ENCODE measurements around the gene ENPP3. TPM values are rescaled to one million over a fixed set of nuclear protein-coding genes. Genes with fewer than 3 reads are reported as not detected.

ENPP3 gene
- total RNA-seq (2.4 TPM), polyA plus RNA-seq (0.43 TPM)

DNA sequence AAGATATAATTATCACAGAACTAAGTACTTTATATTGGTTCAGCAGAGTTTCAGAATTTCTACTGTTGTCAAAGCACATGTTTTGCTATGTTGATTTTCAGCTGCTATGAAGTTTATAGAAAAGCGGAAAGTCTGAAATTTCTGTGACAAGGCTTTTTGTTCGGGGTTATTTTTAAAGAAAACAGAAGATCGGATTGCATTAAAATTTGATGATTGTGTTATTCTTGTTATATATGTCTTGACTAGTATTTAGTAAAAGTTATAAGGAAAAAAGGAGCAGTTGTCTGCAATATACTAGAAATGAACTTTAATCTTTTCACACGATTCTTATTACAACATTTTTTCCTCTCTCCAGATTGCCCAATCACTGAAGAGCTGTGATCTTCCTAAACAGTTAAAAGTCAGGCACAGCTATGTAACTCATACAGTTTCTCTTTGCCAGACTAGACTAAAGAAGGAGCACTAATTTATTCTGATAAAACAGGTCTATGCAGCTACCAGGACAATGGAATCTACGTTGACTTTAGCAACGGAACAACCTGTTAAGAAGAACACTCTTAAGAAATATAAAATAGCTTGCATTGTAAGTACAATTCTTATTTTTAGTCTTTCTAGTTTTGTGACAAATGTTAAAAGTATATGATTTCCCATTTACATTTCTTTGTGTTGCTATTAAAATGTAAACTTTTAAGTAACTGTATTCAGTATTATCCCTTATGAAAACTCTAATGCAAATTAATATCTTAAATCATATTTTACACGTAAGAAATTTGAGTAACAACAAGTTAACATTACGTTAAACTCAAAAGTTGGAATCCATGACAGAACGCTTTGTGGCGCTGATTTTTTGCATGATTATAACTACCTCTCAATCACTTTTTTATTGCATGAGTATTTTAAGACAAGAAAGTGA lies at the start of gene ENPP3:
Gene ENPP3, plus strand, starts transcription at position 423 of the 913 bp plus-strand sequence. Its CDS starts 83 bp downstream, at position 506.
- Histone ChIP-seq H3K27ac (ENCODE audit: low read depth) (no peak within 1 kb of the TSS), H3K36me3 (ENCODE audit: insufficient read depth) (no peaks in the 10 kb centered on the region), H3K4me1 (ENCODE audit: insufficient read depth) (no peaks in the 10 kb centered on the region), H3K4me3 (ENCODE audit: low read depth, low read length) (no peak within 1 kb of the TSS)
- 75% methylated on average over 10 of the region's 10 CpGs for WGBS
- DNase-seq (ENCODE audit: extremely low spot score): no peak

DNA sequence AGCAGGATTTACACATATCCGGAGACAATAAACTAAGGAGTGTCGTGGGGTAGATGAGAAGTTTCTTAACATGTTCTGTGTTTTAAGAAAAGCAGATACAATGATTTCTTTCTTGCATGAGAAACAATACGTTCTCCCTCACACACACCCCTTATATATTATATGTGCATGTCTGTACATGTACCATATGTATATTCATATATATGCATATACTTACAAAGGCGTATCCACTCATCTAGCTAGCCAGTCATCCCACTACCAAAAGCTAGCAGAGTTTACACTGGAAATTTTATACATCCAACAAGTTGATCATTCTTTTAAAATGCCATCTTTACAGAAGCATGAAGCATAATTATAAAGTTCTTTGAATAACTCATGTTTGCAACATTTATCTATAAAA lies 49.2 kb upstream of the ENPP3 start:
- Histone ChIP-seq H3K27ac (ENCODE audit: low read depth) (no peak overlapping the region), H3K4me3 (ENCODE audit: low read depth, low read length) (no peak overlapping the region), H3K4me1 (ENCODE audit: insufficient read depth) (no peaks in the 10 kb centered on the region), H3K36me3 (ENCODE audit: insufficient read depth) (peaks cover 14% of the 10 kb centered on the region)
- 94% methylated on average over 4 of the region's 4 CpGs for WGBS
- DNase-seq (ENCODE audit: extremely low spot score): no peak

DNA sequence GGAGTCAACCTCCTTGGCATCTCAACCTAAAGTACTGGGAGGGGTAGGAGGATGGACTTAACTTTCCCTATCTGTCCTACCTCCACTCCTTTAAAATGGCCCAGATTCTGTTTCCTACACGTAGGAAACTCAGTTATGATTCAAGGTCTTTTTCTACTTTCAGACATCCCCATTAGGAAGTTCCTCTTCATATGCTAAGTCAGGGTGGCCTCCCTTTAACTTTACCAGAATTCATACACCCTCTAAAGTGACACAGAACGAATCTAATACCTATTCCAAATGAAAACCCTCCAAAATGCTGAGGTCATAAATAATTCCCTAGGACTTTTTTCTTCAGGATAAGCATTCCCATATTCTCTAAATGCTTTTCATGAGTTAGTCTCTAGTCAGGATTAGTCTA lies 48.5 kb upstream of the ENPP3 start:
- Histone ChIP-seq H3K27ac (ENCODE audit: low read depth) (no peak overlapping the region), H3K4me1 (ENCODE audit: insufficient read depth) (no peaks in the 10 kb centered on the region), H3K36me3 (ENCODE audit: insufficient read depth) (peaks cover 14% of the 10 kb centered on the region), H3K4me3 (ENCODE audit: low read depth, low read length) (no peak overlapping the region)
- WGBS: 84% methylated on average over 2 of the region's 2 CpGs
- DNase-seq (ENCODE audit: extremely low spot score): no peak

DNA sequence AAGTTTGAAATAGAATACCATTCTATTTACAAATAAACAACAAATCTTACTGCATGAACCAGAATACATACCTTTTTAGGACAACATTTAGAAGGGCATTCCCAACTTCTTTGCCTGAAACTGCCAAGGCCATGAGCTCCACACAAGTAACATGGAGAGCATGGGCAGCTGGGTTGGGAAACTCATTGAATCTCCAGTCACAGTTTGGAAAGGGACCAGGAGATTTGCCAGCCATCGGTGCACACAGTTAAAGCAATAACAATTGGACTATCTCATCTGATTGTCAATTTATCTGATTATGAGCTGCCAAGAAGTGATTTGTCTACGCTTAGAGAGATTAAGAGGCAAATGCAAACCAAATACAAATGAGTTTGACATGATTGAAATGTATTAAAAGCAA lies 44.2 kb upstream of the ENPP3 start:
- no peak for DNase-seq (ENCODE audit: extremely low spot score)
- 85% methylated on average over 2 of the region's 2 CpGs for WGBS
- Histone ChIP-seq H3K4me3 (ENCODE audit: low read depth, low read length) (no peak overlapping the region), H3K36me3 (ENCODE audit: insufficient read depth) (peaks cover 17% of the 10 kb centered on the region), H3K27ac (ENCODE audit: low read depth) (no peak overlapping the region), H3K4me1 (ENCODE audit: insufficient read depth) (no peaks in the 10 kb centered on the region)

DNA sequence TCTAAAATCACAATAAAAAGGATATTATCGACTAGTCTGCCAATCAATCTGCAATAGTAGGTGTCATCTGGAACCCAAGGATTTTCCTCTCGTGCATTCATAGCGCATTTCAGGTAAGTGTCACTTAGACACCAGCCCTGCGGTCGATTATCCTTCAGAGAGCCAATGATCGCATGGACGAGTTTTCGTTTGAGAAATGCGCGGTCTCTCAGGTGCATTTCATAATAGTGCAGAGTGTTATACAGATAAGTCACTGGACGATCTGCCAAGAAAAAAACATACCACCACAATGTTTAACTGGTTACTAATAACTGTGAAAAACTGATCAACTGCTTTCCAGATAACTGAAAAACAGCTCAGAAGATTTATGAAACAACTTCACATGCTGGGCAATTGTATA lies 43.0 kb upstream of the ENPP3 start:
- 96% methylated on average over 11 of the region's 11 CpGs for WGBS
- H3K4me3 ChIP-seq (ENCODE audit: low read depth, low read length): no peak overlapping the region
- no peaks in the 10 kb centered on the region for H3K4me1 ChIP-seq (ENCODE audit: insufficient read depth)
- no peak overlapping the region for H3K27ac ChIP-seq (ENCODE audit: low read depth)
- DNase-seq (ENCODE audit: extremely low spot score): no peak
- peaks cover 13% of the 10 kb centered on the region for H3K36me3 ChIP-seq (ENCODE audit: insufficient read depth)

DNA sequence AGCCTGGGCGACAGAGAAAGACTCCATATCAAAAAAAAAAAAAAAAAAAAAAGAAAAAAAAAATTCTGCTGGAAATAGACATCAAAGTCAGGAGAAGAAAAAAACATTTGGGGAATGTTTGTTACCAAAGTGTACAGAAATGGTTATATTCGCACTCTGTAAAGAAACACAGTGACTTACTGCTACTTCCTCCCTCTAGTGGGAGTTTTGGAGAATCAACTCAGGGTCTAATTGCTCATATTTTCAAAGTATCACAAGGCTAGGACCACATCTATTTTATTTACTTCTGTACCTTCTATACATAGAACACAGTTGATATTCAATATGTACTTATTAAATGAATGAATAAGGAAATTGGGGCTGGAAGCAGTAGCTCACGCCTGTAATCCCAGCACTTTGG lies 39.7 kb upstream of the ENPP3 start:
- peaks cover 7% of the 10 kb centered on the region for H3K36me3 ChIP-seq (ENCODE audit: insufficient read depth)
- H3K4me1 ChIP-seq (ENCODE audit: insufficient read depth): no peaks in the 10 kb centered on the region
- 90% methylated on average over 3 of the region's 3 CpGs for WGBS

DNA sequence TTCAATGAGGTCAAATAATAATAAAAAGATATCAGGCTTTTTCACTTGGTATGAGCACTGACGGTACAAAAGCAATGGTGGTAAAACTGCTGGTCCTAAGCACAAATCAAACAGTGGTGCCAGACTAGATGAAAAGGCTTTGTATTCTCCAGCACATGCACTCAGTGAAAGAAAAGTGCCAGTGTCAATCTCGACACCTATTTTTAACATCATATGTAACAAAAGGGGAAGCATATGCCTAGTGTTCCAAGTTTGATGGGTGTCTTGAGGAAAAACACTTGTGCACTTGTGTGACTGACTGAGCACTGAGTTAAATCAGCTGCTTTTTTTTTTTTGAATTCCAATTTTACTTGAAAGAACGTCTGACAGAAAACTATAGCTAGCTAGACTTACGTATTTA lies 36.4 kb upstream of the ENPP3 start:
- DNase-seq (ENCODE audit: extremely low spot score): no peak
- Histone ChIP-seq H3K4me1 (ENCODE audit: insufficient read depth) (no peaks in the 10 kb centered on the region), H3K4me3 (ENCODE audit: low read depth, low read length) (no peak overlapping the region), H3K36me3 (ENCODE audit: insufficient read depth) (peaks cover 3% of the 10 kb centered on the region), H3K27ac (ENCODE audit: low read depth) (no peak overlapping the region)
- 84% methylated on average over 4 of the region's 4 CpGs for WGBS

More for the DNA sequence above, 39.7 kb upstream of the ENPP3 start:
- Histone ChIP-seq H3K27ac (ENCODE audit: low read depth) (no peak overlapping the region), H3K4me3 (ENCODE audit: low read depth, low read length) (no peak overlapping the region)
- DNase-seq (ENCODE audit: extremely low spot score): no peak

DNA sequence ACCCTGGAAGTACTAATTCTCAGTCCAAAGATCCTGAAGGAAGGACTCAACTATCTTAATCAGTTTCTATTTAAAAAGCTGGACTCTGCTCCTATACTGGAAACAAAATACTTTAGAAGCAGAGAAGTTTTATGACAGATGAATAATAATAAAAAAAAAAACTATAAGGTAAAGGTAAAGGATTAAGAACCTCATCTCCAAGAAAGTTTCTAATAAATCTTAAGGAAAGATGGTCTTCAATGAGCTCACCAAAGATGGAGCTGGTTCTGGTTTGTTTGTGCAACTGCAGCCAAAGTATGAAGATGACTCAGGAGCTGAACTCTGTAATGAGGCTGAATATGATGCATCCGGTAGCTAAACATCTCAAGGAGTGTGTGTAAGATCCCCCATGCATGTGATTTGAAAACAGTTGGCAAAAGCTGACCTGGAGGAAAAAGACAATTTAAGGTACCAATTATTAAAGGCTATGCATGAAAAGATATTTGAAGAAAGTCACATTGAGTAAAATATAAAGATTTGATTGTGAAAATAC lies 34.3 kb upstream of the ENPP3 start:
- Histone ChIP-seq H3K27ac (ENCODE audit: low read depth) (no peak overlapping the region), H3K4me1 (ENCODE audit: insufficient read depth) (no peaks in the 10 kb centered on the region), H3K4me3 (ENCODE audit: low read depth, low read length) (no peak overlapping the region), H3K36me3 (ENCODE audit: insufficient read depth) (peaks cover 3% of the 10 kb centered on the region)
- no peak for DNase-seq (ENCODE audit: extremely low spot score)
- WGBS: 32% methylated on average over 1 of the region's 1 CpG

DNA sequence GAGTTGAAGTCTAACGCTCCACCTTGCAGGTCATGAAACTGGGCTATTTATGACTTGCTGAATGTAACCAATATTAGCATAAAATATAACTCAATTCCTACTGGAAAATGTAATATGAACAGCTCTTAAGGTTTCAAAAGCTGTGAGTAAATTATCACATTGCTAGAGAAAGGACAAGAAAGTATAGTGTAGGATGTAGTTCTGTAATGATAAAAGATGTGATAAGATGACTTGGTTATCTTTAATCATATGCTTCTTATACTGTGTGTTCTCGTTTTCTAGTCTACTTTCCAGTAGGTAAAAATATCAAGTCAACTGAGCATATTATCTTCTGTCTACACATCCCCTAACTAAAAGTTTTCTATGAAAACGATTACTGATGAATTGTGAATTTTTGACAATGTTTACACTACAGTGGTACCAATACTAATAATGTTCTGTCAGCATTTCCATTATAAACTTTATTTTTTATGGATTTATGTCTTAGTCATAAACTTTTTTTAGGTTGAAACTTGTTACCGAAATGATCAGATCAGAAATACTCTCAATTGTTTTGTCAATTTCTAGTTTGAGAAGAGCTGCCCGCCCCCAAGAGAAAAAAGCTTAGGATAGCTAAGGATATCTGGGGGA lies 23.7 kb upstream of the ENPP3 start:
- 89% methylated on average over 5 of the region's 5 CpGs for WGBS
- H3K4me1 ChIP-seq (ENCODE audit: insufficient read depth): no peaks in the 10 kb centered on the region
- no peak for DNase-seq (ENCODE audit: extremely low spot score)
- peaks cover 11% of the 10 kb centered on the region for H3K36me3 ChIP-seq (ENCODE audit: insufficient read depth)
- no peak overlapping the region for H3K27ac ChIP-seq (ENCODE audit: low read depth)
- no peak overlapping the region for H3K4me3 ChIP-seq (ENCODE audit: low read depth, low read length)

DNA sequence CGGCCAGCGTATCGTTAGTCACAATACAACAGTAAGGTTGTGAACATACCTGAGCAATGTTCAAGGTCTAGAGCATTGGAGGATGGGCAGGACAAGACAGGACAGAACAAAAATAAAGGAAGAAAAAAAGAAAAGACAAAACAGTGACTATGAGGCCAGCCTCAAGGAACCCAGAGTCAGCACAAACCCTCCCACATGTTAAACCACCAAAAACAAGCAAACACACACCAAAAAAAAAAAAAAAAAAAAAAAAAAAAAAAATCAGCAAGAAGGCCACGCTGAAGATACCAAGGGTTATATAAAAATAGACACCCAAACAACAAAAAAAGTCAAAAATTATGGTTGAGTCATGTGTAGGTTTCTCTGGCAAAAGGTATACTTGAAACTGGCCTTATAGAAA lies 21.8 kb upstream of the ENPP3 start:
- Histone ChIP-seq H3K36me3 (ENCODE audit: insufficient read depth) (peaks cover 5% of the 10 kb centered on the region), H3K4me3 (ENCODE audit: low read depth, low read length) (no peak overlapping the region), H3K27ac (ENCODE audit: low read depth) (no peak overlapping the region), H3K4me1 (ENCODE audit: insufficient read depth) (no peaks in the 10 kb centered on the region)
- DNase-seq (ENCODE audit: extremely low spot score): no peak
- WGBS: 96% methylated on average over 4 of the region's 4 CpGs

DNA sequence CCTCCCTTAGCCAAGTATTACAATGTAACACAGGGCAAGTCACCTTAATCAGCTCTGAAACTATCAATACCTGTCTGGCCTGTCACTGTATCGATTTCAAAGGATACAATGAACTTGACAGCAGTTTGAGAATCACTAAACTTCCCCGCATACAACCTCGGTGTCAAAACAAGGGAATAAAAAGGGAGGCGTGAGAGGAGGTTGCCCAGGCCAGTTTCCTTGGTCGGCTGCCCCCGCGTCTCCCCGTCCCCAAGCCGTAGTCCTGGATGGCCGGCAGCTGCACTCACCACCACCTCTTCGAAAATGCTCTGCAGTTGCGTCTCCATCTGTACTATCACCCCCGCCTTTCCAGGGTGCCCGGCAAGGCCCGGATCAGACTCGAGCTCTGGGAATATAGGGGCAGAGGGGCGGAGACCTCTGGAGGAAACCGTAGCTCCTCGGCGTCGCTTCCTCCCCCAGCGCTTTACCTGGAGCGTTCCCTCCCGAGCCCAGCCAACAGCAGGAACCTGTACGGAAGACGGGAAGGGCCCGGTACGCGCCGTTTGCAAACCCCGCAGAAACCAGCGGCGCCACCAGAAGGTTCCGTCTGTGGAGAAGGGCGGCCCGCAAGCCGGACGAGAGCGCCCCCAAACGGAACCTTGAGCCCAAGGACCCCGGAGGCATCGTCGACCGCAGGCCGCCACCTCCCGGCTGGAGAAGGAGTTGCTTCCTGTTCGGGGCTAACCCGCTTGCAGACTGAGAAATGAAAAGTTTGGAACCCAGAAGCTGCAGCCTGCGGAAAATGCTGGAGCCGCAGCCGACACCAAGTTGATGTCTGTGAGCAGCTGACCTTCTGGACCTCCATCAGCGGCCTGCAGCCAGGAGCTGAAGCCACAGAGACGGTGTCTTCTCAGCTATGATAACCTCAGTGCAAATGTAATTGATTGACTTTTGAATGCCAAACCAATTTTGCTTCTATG lies 9.1 kb upstream of the ENPP3 start, which contains the start of gene MED23:
Gene MED23, minus strand, starts transcription at position 519 of the 959 bp plus-strand sequence. Its CDS starts 193 bp downstream, at position 326.
- Histone ChIP-seq H3K36me3 (ENCODE audit: insufficient read depth) (peaks cover 6% of the 10 kb centered on the region), H3K4me3 (ENCODE audit: low read depth, low read length) (peak within 1 kb of the TSS; percentile 66), H3K27ac (ENCODE audit: low read depth) (peak within 1 kb of the TSS; percentile 25), H3K4me1 (ENCODE audit: insufficient read depth) (peaks cover 1% of the 10 kb centered on the region)
- under 1% methylated on average over 53 of the region's 53 CpGs for WGBS
- peak; percentile 83 for DNase-seq (ENCODE audit: extremely low spot score)

DNA sequence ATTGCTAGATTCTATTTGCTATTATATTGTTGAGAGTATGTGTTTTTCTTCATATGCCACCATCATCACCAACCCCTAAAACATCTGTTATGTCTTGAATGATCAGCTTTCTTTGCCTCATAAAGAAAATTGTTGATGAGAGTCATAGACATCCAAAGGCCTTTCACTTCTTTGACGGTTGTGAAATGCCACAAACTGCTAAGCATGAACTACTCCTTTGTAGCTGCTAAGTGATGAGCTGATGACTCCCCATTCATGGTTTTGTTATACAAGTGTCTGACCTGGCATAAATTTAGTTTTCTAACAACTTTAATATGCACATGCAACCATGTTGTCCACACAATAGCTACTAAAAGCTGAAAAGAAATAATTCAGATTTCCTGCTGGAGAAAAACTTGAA lies 8.4 kb upstream of the ENPP3 start:
- no peak for DNase-seq (ENCODE audit: extremely low spot score)
- no peak overlapping the region for H3K27ac ChIP-seq (ENCODE audit: low read depth)
- peak overlapping the region; percentile 66 for H3K4me3 ChIP-seq (ENCODE audit: low read depth, low read length)
- no peaks in the 10 kb centered on the region for H3K36me3 ChIP-seq (ENCODE audit: insufficient read depth)
- peaks cover 1% of the 10 kb centered on the region for H3K4me1 ChIP-seq (ENCODE audit: insufficient read depth)
- WGBS: 36% methylated on average over 1 of the region's 1 CpG

DNA sequence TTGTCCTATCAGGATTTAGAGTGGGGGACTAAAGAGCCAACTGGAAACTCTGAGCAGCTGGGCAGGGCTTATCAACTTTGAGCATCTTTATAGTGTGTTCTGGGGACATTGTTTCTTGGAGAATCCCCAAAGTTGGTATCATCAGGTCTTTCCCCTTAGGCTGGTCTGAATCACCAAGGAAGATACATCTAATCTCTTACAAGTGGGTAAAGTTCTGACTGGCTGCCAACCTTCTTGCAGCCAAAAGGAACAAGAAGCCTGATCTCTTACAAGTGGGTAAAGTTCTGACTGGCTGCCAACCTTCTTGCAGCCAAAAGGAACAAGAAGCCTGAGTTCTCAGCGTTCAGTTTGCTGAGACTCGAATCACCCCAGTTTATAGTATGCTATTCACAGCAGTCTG lies 7.5 kb upstream of the ENPP3 start:
- H3K4me1 ChIP-seq (ENCODE audit: insufficient read depth): peaks cover 1% of the 10 kb centered on the region
- WGBS: 34% methylated on average over 2 of the region's 2 CpGs
- no peak for DNase-seq (ENCODE audit: extremely low spot score)
- H3K36me3 ChIP-seq (ENCODE audit: insufficient read depth): no peaks in the 10 kb centered on the region
- no peak overlapping the region for H3K4me3 ChIP-seq (ENCODE audit: low read depth, low read length)
- H3K27ac ChIP-seq (ENCODE audit: low read depth): no peak overlapping the region
